HepG2 (cell line): ENCODE measurements around the gene MAP2K7. TPM values are rescaled to one million over a fixed set of nuclear protein-coding genes. Genes with fewer than 3 reads are reported as not detected.

ENCODE experiments used
- ATF2 ChIP-seq: sonication (generic); formaldehyde crosslinking; IDR thresholded peaks from 2 replicates; pipeline ENCODE4 v1.4.0; 2020; ENCODE audit warnings: missing genetic modification reagents
- FOXO1 ChIP-seq: sonication (generic); formaldehyde crosslinking; IDR thresholded peaks from 2 replicates; pipeline ENCODE4 v1.4.0; 2020; ENCODE audit warnings: missing genetic modification reagents
- SMAD1 ChIP-seq: sonication (generic); formaldehyde crosslinking; IDR thresholded peaks from 2 replicates; pipeline ENCODE4 v1.4.0; 2020; ENCODE audit warnings: missing genetic modification reagents, low read depth, mild to moderate bottlenecking, borderline replicate concordance
- TFE3 ChIP-seq: IDR thresholded peaks from 2 replicates; pipeline ENCODE4 v1.6.1; 2016
- THAP11 ChIP-seq: IDR thresholded peaks from 2 replicates; pipeline ENCODE4 v1.6.1; 2016; ENCODE audit warnings: missing biosample characterization, missing genetic modification reagents
- YEATS4 ChIP-seq: sonication (generic); formaldehyde crosslinking; IDR thresholded peaks from 2 replicates; pipeline ENCODE4 v1.4.0; 2020; ENCODE audit warnings: missing genetic modification reagents, borderline replicate concordance
- YY1 ChIP-seq: IDR thresholded peaks from 2 replicates; pipeline ENCODE4 v1.6.1; 2011; ENCODE audit warnings: low read length, low read depth, moderate library complexity, mild to moderate bottlenecking; ENCODE audit not compliant: insufficient read depth, insufficient replicate concordance
- ZNF12 ChIP-seq: sonication (generic); formaldehyde crosslinking; IDR thresholded peaks from 2 replicates; pipeline ENCODE4 v1.5.0; 2020; ENCODE audit warnings: missing genetic modification reagents
- ZNF256 ChIP-seq: sonication (generic); formaldehyde crosslinking; conservative IDR thresholded peaks from 2 replicates; pipeline ENCODE4 v1.4.0; 2020; ENCODE audit warnings: missing genetic modification reagents
- ZNF264 ChIP-seq: sonication (generic); formaldehyde crosslinking; IDR thresholded peaks from 2 replicates; pipeline ENCODE4 v1.4.0; 2020; ENCODE audit warnings: missing genetic modification reagents
- ZNF317 ChIP-seq: sonication (generic); formaldehyde crosslinking; IDR thresholded peaks from 2 replicates; pipeline ENCODE4 v1.5.0; 2020; ENCODE audit warnings: mild to moderate bottlenecking, missing genetic modification reagents
- ZNF446 ChIP-seq: sonication (generic); formaldehyde crosslinking; IDR thresholded peaks from 2 replicates; pipeline ENCODE4 v1.5.0; 2020; ENCODE audit warnings: mild to moderate bottlenecking, missing genetic modification reagents
- ZNF563 ChIP-seq: sonication (generic); formaldehyde crosslinking; IDR thresholded peaks from 2 replicates; pipeline ENCODE4 v1.8.0; 2022; ENCODE audit warnings: mild to moderate bottlenecking, moderate library complexity, missing genetic modification reagents
- ZNF607 ChIP-seq: sonication (generic); formaldehyde crosslinking; IDR thresholded peaks from 2 replicates; pipeline ENCODE4 v1.5.1; 2020; ENCODE audit warnings: missing genetic modification reagents, mild to moderate bottlenecking, borderline replicate concordance
- ZNF703 ChIP-seq: sonication (generic); formaldehyde crosslinking; IDR thresholded peaks from 2 replicates; pipeline ENCODE4 v1.5.1; 2020; ENCODE audit warnings: missing genetic modification reagents, mild to moderate bottlenecking, moderate library complexity, borderline replicate concordance
- ZNF747 ChIP-seq: sonication (generic); formaldehyde crosslinking; IDR thresholded peaks from 2 replicates; pipeline ENCODE4 v1.8.1; 2023; ENCODE audit warnings: missing genetic modification reagents, mild to moderate bottlenecking, borderline replicate concordance
- ZNF766 ChIP-seq: sonication (generic); formaldehyde crosslinking; IDR thresholded peaks from 2 replicates; pipeline ENCODE4 v1.5.0; 2020; ENCODE audit warnings: missing genetic modification reagents, borderline replicate concordance
- ZNF775 ChIP-seq: sonication (generic); formaldehyde crosslinking; IDR thresholded peaks from 2 replicates; pipeline ENCODE4 v1.4.0; 2020; ENCODE audit warnings: missing genetic modification reagents, mild to moderate bottlenecking, moderate library complexity, borderline replicate concordance
- polyA plus RNA-seq, 8 experiments: library from polyadenylated mRNA; depleted of rRNA in 3 of 8; stranded (reverse) in 7 of 8; unstranded in 1 of 8; fragments of >200 nt; fragmentation: Illumina TruSeq in 4 of 8; extraction: Trizol in 4 of 8; gene quantifications; 2 replicates each; pipeline versions ENCODE4 v1.2.1 to v1.2.3, GENCODE V29; 2011 to 2016; ENCODE audit warnings: low read depth in 4 of 8, missing spikeins in 1 of 8, mixed read lengths in 1 of 8; ENCODE audit not compliant: insufficient read depth in 1 of 8
- total RNA-seq, 5 experiments: library from RNA; depleted of rRNA; stranded (reverse); fragments of >200 nt; fragmentation: Illumina TruSeq; extraction: Trizol; gene quantifications; 2 replicates each; pipeline ENCODE4 v1.2.3, GENCODE V29; 2016; ENCODE audit warnings: low read depth in 1 of 5
- TF ChIP-seq, protein P1 (sequence below): sonication (generic); formaldehyde crosslinking; IDR thresholded peaks from 2 replicates; pipeline ENCODE4 v1.5.0; 2020; ENCODE audit warnings: mild to moderate bottlenecking, missing genetic modification reagents

MAP2K7 gene
- total and polyA plus RNA-seq, 2 of the 13 experiments (the other 11 are each of a cell fraction or from before 2014, with no cell fraction given) = 9.0 to 10.8 TPM

- TF ChIP-seq ZNF747 = 0 out of 2 replicates have a peak, but pooled peaks have one; percentile 57
- TF ChIP-seq FOXO1 (CRISPR knock-in tag) = no peak
- 0 out of 2 replicates have a peak, but pooled peaks have one; percentile 19 for TF ChIP-seq ZNF264 (CRISPR knock-in tag)
- TF ChIP-seq ZNF256 (CRISPR knock-in tag) = no peak
- TF ChIP-seq ZNF607 = peak; percentile 94
- TF ChIP-seq TFE3 (CRISPR knock-in tag) = no peak
- TF ChIP-seq ZNF563 (CRISPR knock-in tag) = 0 out of 2 replicates have a peak, but pooled peaks have one; percentile 38
- TF ChIP-seq ZNF775 = no peak
- TF ChIP-seq, protein P1, sequence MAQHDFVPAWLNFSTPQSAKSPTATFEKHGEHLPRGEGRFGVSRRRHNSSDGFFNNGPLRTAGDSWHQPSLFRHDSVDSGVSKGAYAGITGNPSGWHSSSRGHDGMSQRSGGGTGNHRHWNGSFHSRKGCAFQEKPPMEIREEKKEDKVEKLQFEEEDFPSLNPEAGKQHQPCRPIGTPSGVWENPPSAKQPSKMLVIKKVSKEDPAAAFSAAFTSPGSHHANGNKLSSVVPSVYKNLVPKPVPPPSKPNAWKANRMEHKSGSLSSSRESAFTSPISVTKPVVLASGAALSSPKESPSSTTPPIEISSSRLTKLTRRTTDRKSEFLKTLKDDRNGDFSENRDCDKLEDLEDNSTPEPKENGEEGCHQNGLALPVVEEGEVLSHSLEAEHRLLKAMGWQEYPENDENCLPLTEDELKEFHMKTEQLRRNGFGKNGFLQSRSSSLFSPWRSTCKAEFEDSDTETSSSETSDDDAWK (CRISPR knock-in tag) = no peak
- TF ChIP-seq ZNF766 (CRISPR knock-in tag) = peak; percentile 100
- no peak for TF ChIP-seq SMAD1 (CRISPR knock-in tag)
- TF ChIP-seq ZNF446 (CRISPR knock-in tag) = no peak
- no peak for TF ChIP-seq YY1
- TF ChIP-seq THAP11 (CRISPR knock-in tag) = peak; percentile 21; the same call in 1 of the 2 replicates
- peak; percentile 68 for TF ChIP-seq ATF2 (CRISPR knock-in tag)
- no peak for TF ChIP-seq ZNF703 (CRISPR knock-in tag)
- no peak for TF ChIP-seq ZNF12
- TF ChIP-seq ZNF317 (CRISPR knock-in tag) = 0 out of 2 replicates have a peak, but pooled peaks have one; percentile 18
- TF ChIP-seq YEATS4 (CRISPR knock-in tag) = no peak
Observed at GRCh38 chr19:7918615-7919421, 15.1 kb downstream of the MAP2K7 start (continued).
